NCI-H345 treated with DMSO at 0.1 percent for 48 hours (cell line): ENCODE data around the gene FITM1.
A peak's percentile ranks its signal among the peaks of the same experiment; 100 is the strongest.

Source experiments
- DNase-seq: peaks from one replicate; lab custom pipeline; 2025; ENCODE audit not compliant: unreplicated experiment; lab: John Stamatoyannopoulos, UW

Gene FITM1

DNA sequence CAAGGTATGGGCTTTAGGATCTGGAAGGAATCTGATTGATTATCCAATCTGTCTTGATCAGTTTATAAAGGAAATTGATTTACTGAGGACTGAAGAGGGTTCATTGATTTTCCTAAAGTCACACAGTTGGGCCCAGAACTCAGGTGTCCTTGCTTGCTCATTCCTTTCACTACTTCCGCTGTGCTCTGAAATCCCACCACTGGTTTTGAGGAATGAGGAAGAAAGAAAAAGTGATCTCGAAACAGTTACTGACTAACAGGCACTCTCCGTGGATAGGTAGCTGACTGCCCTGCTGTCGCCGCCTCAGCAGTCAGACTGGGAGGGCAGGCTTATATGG, at the start of gene FITM1:
FITM1 (plus strand) TSS at position 280 of the 337 bp plus-strand sequence. CDS start 905 bp downstream, outside the sequence.
- DNase-seq, result no peak

DNA sequence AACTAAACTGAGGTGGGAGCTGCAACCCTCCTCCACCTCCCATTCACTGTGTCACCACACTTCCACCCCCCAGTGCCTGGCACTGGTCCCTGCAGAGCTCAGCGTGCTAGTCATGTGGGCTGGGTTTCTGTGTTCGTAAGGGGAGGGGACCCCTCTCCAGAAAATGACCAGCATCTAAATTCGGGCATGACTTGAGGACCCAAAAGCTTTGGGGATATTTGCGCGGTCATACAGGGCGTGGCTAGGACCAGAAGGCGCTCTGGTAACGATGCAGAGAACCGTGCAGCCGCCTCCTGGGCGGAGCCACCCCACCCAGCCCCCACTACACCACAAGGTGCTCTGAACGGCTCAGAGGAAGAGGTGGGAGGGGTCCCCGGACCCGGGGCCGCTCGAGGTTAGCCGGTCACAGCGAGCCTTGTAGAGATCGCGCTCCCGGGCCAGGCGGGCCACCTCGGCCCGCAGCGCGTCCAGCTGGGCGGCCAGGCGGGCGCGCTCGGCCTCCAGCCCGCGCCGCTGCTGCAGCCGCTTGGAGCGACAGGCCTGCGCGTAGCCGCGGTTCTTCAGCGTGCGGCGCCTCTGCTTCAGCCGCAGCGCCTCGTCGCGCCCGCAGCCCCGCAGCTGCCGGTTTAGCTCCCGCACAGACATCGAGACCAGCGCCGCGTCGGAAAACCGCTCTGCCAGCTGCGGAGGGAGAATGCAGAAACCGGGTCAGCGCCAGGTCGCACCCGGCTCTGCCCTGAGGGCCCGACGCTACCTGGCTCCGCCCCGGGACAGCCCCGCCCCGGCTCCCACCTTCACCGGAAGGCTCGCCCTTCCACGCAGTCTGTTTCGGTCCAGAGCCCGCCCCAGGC, 49.3 kb upstream of the FITM1 start:
- DNase-seq, result peak; percentile 65

DNA sequence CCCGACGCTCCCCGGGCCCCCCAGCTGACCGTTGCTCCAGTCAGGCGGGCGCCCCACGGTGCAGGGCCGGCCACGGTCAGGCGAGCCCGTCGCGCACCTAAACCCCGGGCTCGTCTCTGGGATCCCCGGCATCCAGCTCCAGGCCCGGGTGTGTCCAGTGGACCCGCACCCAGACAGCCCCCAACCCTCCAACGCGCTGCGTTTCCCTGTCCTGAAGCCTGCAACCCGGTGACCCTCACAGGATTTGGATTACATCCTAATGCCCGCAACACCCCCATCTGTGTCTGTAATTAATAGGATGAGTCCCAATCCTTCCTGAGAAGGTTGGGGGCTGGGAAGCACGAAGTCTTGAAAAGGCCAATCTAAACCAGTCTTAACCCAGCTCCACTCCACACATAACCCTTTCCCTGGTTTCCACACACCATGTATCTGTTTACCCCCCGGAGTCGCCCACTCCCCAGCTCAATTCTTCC, 48.7 kb upstream of the FITM1 start:
- no peak for DNase-seq

- DNase-seq, result no peak
Observed at GRCh38 chr14:24082411-24083080, 47.9 kb upstream of the FITM1 start.

DNA sequence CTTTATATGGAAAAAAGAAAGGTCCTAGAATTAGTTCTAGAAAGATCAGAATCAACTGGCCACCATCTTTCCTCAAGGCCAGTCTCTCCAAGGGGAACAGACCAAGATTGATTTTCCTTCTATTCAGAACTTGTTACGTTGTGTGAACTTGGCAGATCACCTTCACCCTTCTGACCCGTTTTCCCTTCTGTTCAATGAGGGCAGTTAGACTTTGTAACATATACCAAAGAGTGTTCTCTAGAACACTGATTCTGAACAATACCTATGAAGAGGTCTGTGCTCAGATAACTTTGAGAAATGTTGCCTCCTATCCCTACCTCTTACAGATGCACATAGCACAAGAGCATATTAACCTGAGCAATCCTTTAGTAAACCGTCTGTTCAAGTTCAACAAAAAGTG, 47.0 kb upstream of the FITM1 start:
- no peak for DNase-seq

- no peak for DNase-seq
Observed at GRCh38 chr14:24084440-24084839, 46.0 kb upstream of the FITM1 start.

GRCh38 chr14:24085215-24085614, 45.2 kb upstream of the FITM1 start:
- DNase-seq, result no peak

DNA sequence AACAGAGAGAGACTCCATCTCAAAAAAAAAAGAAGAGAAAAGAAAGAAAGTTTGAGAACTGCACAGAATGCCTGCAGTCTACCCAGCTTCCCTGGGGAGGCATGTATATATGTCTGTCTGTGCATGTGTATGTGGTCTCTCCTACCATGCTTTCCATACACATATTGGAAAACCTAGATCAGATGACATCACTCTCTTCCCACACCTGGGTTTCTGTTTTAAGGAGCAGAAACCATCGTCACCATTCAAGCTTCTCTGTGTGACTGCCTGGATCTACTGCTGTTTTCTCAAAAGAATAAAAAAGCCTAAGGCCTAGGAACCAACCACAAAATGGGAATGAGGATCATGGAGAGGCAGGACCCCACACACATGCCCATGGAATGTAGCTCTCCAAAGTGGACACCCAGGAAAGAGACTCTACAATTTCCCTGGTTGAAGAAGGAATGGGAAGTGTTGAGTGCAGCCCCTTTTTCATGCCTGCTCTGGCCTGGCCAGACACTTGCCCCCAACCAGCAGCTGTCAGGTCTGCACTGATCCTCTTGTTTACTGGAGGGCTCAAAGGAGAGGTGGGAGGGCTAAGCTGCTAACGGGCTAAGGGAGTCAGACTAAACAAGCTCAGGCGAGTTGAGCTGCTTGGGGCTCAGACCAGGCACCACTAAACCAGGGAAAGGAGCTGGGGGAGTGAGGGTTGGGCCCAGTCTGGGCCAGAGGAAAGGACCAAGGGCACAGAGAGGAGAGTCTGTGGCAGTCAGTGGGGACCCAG, 44.1 kb upstream of the FITM1 start:
- no peak for DNase-seq

GRCh38 chr14:24087004-24087403, 43.5 kb upstream of the FITM1 start:
- no peak for DNase-seq

- DNase-seq, result no peak
Observed at GRCh38 chr14:24088095-24088494, 42.4 kb upstream of the FITM1 start.

- no peak for DNase-seq
Observed at GRCh38 chr14:24089890-24090289, 40.6 kb upstream of the FITM1 start.

DNA sequence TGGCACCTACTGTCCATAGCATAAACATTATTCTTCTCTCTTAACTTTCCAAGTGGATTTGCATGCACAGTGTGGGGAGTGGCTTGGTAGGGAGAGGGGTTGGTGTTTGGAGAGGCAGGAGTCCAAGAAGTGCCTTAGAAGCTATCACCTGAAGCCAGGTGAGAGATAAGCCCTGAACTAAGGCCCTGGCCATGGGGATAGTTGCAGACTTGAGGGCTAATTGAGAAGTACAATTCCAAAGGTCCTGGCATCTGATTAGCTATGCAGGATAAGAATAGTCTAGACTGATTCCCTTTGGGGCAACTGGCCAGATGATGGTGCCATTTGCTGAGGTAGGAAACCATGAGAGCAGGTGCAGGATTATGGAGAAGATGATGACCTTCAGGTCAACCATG, 38.4 kb upstream of the FITM1 start:
- no peak for DNase-seq

DNA sequence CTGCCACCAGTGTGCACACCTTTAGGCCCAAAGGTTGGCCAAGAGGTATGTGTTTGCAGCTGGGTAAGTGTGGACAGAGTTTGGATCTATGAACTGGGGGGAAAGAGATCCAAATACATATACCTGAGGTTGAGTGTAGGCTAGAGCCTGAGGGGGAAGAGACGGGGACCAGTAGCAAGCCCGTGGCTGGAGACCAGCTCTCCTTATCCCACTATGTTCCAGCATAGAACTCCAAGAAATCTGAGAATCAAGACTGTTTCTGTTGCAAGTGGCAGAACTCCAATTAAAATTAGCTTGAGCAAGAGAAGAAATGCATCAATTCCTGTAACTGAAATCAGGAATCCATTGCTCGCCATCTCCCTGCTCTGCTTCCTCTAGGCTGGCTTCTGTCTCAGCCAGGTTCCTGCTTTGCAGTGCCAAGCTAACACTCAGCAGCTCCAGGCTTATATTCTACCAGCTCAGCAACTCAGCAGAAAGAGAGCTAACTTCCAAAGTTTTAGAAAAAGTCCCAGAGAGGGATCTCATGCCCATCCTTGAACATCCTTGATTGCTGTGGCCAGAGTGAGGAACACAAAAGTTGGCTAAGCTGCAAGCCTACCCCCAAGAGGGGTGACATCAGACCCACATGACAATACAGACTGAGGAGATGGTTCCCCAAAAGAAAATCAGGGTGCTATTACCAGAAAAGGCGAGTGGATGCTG, 37.8 kb upstream of the FITM1 start:
- DNase-seq, result no peak

- no peak for DNase-seq
Observed at GRCh38 chr14:24093207-24093900, 37.1 kb upstream of the FITM1 start.

DNA sequence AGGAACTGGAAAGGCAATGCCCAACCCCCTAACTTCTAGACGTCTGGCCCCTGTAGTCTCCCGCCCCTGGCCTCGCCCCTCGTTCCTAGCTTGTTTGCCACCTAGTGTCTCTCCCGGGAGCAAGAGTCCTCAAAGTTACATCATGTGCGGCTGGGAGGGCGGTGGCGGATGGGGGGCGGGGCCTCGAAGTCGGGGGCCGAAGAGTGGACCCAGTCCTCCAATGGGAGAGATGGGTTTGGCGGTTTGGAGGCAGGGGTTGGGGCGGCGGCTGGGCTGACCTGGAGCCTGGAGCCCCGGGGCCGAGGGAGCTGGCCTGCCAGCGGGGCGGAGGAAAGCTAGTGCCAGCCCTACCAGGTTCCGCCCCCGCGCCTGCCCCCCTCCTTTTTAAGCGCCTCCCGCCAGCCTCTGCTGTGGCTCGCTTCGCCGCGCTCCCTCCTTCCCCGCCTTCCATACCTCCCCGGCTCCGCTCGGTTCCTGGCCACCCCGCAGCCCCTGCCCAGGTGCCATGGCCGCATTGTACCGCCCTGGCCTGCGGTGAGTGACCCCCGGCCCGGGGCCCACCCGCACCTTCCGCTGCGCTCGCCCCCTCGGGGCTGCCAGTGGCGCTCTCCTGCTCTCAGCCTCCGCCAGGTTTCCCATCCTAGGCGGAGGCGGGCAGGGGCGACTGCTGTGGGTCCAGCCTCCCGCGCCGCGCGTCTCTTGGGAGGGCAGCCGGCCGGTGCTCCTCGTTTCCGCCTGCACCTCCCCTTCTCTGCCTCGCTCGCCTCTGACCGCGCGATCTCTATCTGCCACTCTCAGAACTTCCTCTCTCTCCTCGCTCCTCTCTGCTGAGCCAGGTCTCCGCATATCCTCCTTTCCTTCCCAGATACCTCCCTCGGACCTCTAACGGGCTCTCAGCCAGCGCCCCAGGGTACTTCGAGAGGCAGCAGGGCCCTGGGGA, 36.3 kb upstream of the FITM1 start, which contains the start of gene PCK2:
PCK2 (plus strand) TSS at position 411 of the 940 bp plus-strand sequence; CDS start at position 506, 95 bp downstream.
- peak; percentile 70 for DNase-seq

DNA sequence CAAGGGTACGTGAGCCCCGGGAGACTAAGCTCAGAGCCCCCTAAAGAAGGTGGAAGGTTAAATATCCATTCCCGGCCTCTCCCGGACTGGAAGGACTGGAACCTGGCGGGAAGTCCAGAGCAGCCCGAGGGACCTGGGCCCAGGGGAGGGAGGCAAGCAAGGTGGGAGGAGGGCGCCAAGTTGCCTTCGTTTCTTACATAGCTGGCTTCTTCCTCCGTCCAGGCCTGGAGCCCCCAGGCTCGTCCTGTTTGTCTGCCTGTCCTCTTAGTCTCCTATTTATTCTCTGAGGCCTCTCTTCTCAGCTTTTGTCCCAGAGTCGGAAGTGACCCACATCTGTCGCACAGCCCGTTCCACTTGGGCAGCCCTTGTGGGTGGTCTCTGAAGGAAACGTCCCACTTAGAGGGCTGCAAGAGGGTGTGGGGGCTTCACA, 35.6 kb upstream of the FITM1 start:
- no peak for DNase-seq

- no peak for DNase-seq
Observed at GRCh38 chr14:24095271-24096068, 35.0 kb upstream of the FITM1 start.

DNA sequence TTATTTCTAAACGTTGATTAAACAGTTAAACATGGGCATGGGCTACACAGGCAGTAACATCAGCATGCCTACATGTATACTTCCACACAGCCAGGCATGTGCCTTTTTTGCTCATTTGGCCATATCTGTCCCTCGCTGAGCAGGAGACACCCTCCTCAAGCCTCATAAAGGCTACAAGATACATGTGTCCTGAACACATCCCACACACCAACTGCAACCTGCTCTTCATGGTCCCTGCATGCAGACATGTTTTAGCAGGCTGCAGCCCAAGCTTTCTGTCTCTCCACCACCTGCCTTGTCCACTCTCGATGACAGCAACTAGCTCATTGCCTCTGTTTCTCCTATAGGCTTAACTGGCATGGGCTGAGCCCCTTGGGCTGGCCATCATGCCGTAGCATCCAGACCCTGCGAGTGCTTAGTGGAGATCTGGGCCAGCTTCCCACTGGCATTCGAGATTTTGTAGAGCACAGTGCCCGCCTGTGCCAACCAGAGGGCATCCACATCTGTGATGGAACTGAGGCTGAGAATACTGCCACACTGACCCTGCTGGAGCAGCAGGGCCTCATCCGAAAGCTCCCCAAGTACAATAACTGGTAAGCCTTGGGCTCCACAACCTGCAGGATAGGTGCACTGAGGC, 33.8 kb upstream of the FITM1 start:
- DNase-seq, result no peak
